HUES6 (cell line): ENCODE measurements around the gene ZSWIM4.
A peak's percentile ranks its signal among the peaks of the same experiment; 100 is the strongest.

ENCODE experiments used
- H3K27ac ChIP-seq: 2 replicates; pipeline ENCODE4 v1.7.0; 2013; ENCODE audit warnings: low read depth, mild to moderate bottlenecking, low read length, inconsistent platforms
- H3K27me3 ChIP-seq: 2 replicates; pipeline ENCODE4 v1.6.1; 2013; ENCODE audit warnings: low read length; ENCODE audit not compliant: control insufficient read depth, insufficient read depth
- H3K36me3 ChIP-seq: 2 replicates; pipeline ENCODE4 v1.6.1; 2013; ENCODE audit warnings: low read length; ENCODE audit not compliant: control insufficient read depth, insufficient read depth
- H3K4me1 ChIP-seq: 2 replicates; pipeline ENCODE4 v1.6.1; 2013; ENCODE audit warnings: low read length; ENCODE audit not compliant: control insufficient read depth, insufficient read depth
- H3K4me3 ChIP-seq: 2 replicates; pipeline ENCODE4 v1.5.1; 2013; ENCODE audit warnings: low read depth, low read length
- H3K9ac ChIP-seq: one replicate; pipeline ENCODE4 v1.6.1; 2013; ENCODE audit warnings: mild to moderate bottlenecking, low read length
- H3K9me3 ChIP-seq: 2 replicates; pipeline ENCODE4 v1.6.1; 2013; ENCODE audit warnings: low read depth, low read length; ENCODE audit not compliant: control insufficient read depth, insufficient read depth

The ZSWIM4 gene

GRCh38 chr19:13838435-13839129 is 43.3 kb downstream of the ZSWIM4 start:
- Histone ChIP-seq H3K4me1 (peaks cover 50% of the 10 kb centered on the region), H3K27ac (no peak overlapping the region)

GRCh38 chr19:13839130-13839937 is 44.1 kb downstream of the ZSWIM4 start:
- Histone ChIP-seq H3K4me1 (peaks cover 51% of the 10 kb centered on the region), H3K9me3 (no peaks in the 10 kb centered on the region), H3K27ac (peak overlapping the region; percentile 61; the same call in 1 of the 2 replicates)

More at GRCh38 chr19:13838435-13839129, 43.3 kb downstream of the ZSWIM4 start:
- no peaks in the 10 kb centered on the region for H3K27me3 ChIP-seq
- peak overlapping the region; percentile 73 for H3K9ac ChIP-seq
- H3K36me3 ChIP-seq: peaks cover 20% of the 10 kb centered on the region; the same call in 1 of the 2 replicates
- H3K4me3 ChIP-seq: no peak overlapping the region
- no peaks in the 10 kb centered on the region for H3K9me3 ChIP-seq

GRCh38 chr19:13839938-13840304 is 44.7 kb downstream of the ZSWIM4 start:
- Histone ChIP-seq H3K4me1 (peaks cover 54% of the 10 kb centered on the region), H3K27me3 (no peaks in the 10 kb centered on the region), H3K27ac (0 out of 2 replicates have a peak overlapping the region, but pooled peaks have one; percentile 61), H3K36me3 (peaks cover 15% of the 10 kb centered on the region; the same call in 1 of the 2 replicates), H3K9me3 (no peaks in the 10 kb centered on the region), H3K9ac (peak overlapping the region; percentile 87), H3K4me3 (peak overlapping the region; percentile 77; the same call in 1 of the 2 replicates)

More at GRCh38 chr19:13839130-13839937, 44.1 kb downstream of the ZSWIM4 start:
- Histone ChIP-seq H3K4me3 (peak overlapping the region; percentile 77; the same call in 1 of the 2 replicates), H3K9ac (peak overlapping the region; percentile 73), H3K36me3 (peaks cover 15% of the 10 kb centered on the region; the same call in 1 of the 2 replicates), H3K27me3 (no peaks in the 10 kb centered on the region)

- Histone ChIP-seq H3K27ac (peak overlapping the region; percentile 51; the same call in 1 of the 2 replicates), H3K9ac (peak overlapping the region; percentile 87), H3K27me3 (no peaks in the 10 kb centered on the region), H3K4me1 (peaks cover 55% of the 10 kb centered on the region), H3K9me3 (no peaks in the 10 kb centered on the region), H3K36me3 (peaks cover 15% of the 10 kb centered on the region; the same call in 1 of the 2 replicates), H3K4me3 (peak overlapping the region; percentile 77)
Observed at GRCh38 chr19:13840305-13841085, 45.3 kb downstream of the ZSWIM4 start.

DNA sequence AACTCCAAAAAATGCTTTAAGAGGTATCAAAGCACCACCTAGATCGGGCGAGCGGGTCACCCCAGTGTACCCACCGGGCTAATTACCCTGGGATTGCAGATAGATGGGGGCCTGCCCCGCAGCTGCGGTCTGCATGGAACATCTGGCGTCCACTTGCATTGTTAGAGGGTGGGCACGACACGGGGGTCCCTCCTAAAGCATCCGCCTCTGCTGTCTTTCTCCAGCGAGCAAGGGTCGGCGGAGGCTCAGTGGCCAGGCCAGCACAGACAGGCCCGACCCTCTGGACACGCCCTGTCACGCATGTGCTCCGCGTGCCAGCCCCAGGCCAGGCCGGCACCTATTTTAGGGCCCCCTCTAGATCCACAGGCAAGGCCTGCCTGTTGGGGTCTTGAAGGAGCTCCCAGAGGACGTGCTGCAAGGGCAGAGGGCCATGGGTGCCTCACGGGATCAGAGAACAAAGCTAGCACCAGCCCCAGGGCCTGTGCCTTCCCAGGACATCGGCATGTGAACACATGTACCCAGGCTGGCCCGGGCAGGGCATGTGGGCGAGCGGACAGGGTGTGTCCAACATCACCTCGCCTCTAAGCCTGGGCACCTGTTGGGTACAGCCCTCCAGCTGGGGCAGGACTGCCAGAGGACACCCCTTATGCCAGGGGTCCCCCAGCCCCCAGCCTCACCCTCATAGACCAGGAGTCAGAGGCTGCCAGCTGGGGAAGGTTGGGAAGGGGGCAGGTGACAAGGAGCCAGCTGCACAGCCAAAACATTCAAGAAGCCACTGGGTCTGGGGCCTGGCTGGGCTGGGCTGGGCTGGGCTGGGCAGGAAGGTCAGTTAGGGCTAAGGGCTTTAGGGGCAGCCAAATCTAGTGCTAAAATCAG is 46.1 kb downstream of the ZSWIM4 start:
- H3K4me1 ChIP-seq: peaks cover 61% of the 10 kb centered on the region
- no peaks in the 10 kb centered on the region for H3K27me3 ChIP-seq
- H3K9ac ChIP-seq: peak overlapping the region; percentile 87
- peaks cover 6% of the 10 kb centered on the region; the same call in 1 of the 2 replicates for H3K36me3 ChIP-seq
- H3K4me3 ChIP-seq: peak overlapping the region; percentile 77
- peak overlapping the region; percentile 51; the same call in 1 of the 2 replicates for H3K27ac ChIP-seq
- H3K9me3 ChIP-seq: no peaks in the 10 kb centered on the region

DNA sequence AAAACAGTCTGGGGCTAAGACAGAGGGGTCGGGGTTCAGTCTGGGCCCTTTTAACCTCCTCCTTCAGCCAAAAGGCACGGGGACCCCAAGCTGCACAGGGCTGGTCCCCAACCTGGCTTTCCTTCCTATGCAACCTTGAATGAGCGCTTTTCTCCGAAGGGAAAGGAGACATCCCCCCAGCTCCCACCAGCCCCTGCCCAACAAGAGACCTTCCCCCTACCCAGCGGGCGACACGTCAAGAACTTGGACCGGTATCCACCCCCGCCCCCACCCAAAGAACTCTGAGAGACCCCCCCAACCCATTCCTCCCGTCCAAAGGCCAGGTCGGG is 46.7 kb downstream of the ZSWIM4 start:
- Histone ChIP-seq H3K36me3 (peaks cover 4% of the 10 kb centered on the region; the same call in 1 of the 2 replicates), H3K4me3 (peak overlapping the region; percentile 77), H3K27me3 (no peaks in the 10 kb centered on the region), H3K9ac (peak overlapping the region; percentile 87), H3K9me3 (no peaks in the 10 kb centered on the region), H3K4me1 (peaks cover 67% of the 10 kb centered on the region), H3K27ac (peak overlapping the region; percentile 51; the same call in 1 of the 2 replicates)

DNA sequence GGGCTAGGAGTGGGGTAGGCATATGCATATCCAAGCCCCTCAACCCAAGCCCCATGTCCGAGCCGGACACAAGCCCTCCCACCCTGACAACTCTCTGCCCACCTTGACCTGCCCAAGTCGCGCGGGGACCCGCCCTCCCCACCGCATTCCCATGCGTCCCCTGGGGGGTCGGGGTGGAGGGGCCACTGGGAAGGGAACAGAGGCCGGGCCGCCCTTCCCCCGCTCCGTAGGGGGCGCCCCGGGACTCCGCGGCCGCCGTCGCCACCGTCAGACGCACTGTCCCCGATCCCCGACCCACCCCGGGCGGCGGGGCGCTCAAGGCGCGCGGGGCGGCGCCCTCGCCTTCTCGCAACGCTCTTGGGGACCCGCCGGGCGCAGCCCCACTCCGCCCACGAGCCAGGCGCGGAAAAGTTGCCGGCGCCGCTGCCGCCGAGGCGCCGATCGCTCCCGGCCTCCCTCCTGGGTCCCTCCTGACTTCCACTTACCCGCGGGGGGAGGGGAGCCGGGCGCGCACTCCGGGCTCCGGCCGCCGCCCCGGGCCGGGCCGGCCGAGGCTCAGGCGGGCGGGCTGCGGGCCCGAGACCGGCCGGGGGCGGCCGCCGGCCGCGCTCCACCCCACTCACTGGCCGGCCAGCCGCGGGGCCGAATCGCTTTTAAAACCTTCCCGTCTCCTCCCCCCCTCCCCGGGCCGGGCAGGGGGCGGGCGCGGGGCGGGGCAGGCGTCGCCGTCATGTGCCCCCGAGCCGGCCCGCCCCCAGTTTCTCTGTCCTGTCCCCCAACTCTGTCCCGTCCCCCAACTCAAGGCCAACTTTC is 47.3 kb downstream of the ZSWIM4 start:
- Histone ChIP-seq H3K9me3 (no peaks in the 10 kb centered on the region), H3K27me3 (no peaks in the 10 kb centered on the region), H3K9ac (peak overlapping the region; percentile 87), H3K4me3 (peak overlapping the region; percentile 78), H3K4me1 (peaks cover 66% of the 10 kb centered on the region), H3K27ac (peak overlapping the region; percentile 79; the same call in 1 of the 2 replicates), H3K36me3 (peaks cover 4% of the 10 kb centered on the region; the same call in 1 of the 2 replicates)

DNA sequence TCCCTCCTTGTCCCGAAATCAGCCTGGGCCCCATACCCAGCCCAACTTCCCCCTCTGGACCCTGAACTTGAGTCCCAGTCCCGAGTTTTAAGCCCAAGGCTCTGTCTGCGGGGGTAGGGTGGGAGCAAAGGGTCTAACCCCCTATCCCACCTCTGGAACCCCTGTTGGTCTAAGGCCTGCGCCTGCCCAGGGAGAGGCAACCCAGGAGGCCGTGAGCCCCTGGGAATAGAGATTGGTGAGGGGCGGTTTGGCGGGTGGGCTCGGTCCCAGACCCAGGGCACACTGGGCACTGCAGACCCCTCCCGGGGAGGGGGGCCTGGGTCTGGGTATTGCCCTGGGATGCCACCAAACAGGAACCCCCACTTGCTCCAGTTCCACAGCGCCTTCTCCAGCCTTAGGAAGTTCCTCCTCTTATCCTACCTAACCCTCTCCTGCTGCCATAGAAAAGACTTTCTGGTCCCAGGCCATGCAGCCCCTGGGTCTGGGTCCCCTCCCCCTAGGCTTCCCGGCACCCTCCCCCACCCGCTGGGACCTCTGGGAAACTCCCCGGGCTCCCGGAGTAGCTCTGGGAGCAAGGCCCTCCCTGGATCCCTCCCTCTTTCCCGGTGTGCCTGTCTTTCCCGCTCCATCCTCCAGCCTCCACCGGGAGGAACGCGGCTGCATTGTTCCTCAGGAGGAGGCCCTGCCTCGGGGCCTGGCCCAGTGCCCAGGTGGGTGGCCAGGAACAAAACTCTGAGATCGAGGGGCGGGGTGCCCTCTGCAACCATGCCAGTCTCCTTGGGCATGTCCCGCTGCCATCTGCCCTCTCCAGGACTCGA is 48.1 kb downstream of the ZSWIM4 start:
- peak overlapping the region; percentile 78 for H3K4me3 ChIP-seq
- H3K4me1 ChIP-seq: peaks cover 69% of the 10 kb centered on the region
- H3K9ac ChIP-seq: peak overlapping the region; percentile 86
- H3K9me3 ChIP-seq: no peaks in the 10 kb centered on the region
- no peaks in the 10 kb centered on the region for H3K27me3 ChIP-seq
- peak overlapping the region; percentile 79; the same call in 1 of the 2 replicates for H3K27ac ChIP-seq
- peaks cover 4% of the 10 kb centered on the region; the same call in 1 of the 2 replicates for H3K36me3 ChIP-seq
